Measurements from ENCODE around the gene SLC35E1. TPM values are rescaled to one million over a fixed set of nuclear protein-coding genes. Genes with fewer than 3 reads are reported as not detected.

Gene SLC35E1
- total RNA-seq, 1 experiment from 2014 or later: 28.5 TPM

DNA sequence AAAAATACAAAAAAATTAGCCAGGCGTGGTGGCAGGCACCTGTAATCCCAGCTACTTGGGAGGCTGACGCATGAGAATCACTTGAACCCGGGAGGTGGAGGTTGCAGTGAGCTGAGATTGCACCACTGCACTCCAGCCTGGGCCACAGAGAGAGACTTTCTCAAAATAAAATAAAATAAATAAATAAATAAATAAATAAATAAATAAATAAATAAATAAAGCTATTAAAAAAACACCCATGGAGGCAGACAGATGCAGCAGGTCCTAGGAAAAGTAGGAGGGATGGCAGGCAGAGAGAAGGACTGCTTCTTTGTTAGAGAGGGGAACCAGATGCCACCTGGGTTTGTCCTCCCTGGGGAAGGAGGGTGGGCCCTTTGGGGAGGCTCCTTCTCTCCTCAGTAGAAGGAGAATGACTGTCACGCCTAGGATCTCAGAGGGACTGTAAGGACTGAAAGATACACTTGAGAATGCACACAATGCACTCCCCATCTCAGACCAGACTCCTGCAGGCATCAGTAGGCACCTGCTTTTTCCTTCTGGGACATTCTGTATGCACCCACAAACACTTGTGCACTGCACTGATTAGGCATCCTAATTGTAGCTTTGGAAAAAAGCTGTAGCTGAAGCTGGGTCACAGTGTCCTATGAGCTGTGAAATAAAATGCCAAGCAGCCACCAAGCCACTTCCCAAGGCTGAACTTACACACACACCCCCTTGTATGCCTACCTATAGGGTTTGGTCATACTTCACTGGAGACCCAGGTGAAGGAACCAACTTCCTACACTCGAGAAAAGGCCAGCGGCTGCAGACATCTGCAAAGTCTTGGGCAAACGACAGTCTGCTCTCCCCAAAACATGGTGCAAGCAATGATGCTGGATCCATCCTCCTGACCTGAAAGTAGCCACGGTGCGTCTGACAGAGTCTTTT is 18.9 kb upstream of the SLC35E1 start:
- Mint-ChIP-seq H3K4me3 (no peak overlapping the region), H3K4me1 (peaks cover 47% of the 10 kb centered on the region), H3K36me3 (no peaks in the 10 kb centered on the region), H3K27me3 (ENCODE audit: low read depth) (no peaks in the 10 kb centered on the region), H3K9me3 (no peaks in the 10 kb centered on the region), H3K27ac (no peak overlapping the region; the same call in 1 of the 2 replicates)
- CTCF ChIA-PET: interaction anchor here (0.5 to 1.2 kb wide), 4 partner anchors 28 to 750 kb away, joined by 3 to 4 read pairs (median 4); partner anchors contain the start of gene MED26
- POLR2A ChIA-PET: no interaction called here
- TF ChIP-seq KAT7 (CRISPR knock-in tag; IDR thresholded peaks at IDR 0.05; ENCODE audit: borderline replicate concordance): no peak
- no peak for TF ChIP-seq MXD4 (CRISPR knock-in tag; IDR thresholded peaks at IDR 0.05; ENCODE audit: borderline replicate concordance)
- no peak for TF ChIP-seq TCF7 (CRISPR knock-in tag; IDR thresholded peaks at IDR 0.05; ENCODE audit: low read depth)
- TF ChIP-seq, protein P1, sequence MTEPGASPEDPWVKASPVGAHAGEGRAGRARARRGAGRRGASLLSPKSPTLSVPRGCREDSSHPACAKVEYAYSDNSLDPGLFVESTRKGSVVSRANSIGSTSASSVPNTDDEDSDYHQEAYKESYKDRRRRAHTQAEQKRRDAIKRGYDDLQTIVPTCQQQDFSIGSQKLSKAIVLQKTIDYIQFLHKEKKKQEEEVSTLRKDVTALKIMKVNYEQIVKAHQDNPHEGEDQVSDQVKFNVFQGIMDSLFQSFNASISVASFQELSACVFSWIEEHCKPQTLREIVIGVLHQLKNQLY (CRISPR knock-in tag; IDR thresholded peaks at IDR 0.05): no peak
- TF ChIP-seq, protein P2, sequence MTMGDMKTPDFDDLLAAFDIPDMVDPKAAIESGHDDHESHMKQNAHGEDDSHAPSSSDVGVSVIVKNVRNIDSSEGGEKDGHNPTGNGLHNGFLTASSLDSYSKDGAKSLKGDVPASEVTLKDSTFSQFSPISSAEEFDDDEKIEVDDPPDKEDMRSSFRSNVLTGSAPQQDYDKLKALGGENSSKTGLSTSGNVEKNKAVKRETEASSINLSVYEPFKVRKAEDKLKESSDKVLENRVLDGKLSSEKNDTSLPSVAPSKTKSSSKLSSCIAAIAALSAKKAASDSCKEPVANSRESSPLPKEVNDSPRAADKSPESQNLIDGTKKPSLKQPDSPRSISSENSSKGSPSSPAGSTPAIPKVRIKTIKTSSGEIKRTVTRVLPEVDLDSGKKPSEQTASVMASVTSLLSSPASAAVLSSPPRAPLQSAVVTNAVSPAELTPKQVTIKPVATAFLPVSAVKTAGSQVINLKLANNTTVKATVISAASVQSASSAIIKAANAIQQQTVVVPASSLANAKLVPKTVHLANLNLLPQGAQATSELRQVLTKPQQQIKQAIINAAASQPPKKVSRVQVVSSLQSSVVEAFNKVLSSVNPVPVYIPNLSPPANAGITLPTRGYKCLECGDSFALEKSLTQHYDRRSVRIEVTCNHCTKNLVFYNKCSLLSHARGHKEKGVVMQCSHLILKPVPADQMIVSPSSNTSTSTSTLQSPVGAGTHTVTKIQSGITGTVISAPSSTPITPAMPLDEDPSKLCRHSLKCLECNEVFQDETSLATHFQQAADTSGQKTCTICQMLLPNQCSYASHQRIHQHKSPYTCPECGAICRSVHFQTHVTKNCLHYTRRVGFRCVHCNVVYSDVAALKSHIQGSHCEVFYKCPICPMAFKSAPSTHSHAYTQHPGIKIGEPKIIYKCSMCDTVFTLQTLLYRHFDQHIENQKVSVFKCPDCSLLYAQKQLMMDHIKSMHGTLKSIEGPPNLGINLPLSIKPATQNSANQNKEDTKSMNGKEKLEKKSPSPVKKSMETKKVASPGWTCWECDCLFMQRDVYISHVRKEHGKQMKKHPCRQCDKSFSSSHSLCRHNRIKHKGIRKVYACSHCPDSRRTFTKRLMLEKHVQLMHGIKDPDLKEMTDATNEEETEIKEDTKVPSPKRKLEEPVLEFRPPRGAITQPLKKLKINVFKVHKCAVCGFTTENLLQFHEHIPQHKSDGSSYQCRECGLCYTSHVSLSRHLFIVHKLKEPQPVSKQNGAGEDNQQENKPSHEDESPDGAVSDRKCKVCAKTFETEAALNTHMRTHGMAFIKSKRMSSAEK (CRISPR knock-in tag; IDR thresholded peaks at IDR 0.05; ENCODE audit: borderline replicate concordance): no peak
- TF ChIP-seq ZNF671 (CRISPR knock-in tag; IDR thresholded peaks at IDR 0.05): no peak
- no peak for TF ChIP-seq RORB (CRISPR knock-in tag; IDR thresholded peaks at IDR 0.05)
- TF ChIP-seq, protein P3, sequence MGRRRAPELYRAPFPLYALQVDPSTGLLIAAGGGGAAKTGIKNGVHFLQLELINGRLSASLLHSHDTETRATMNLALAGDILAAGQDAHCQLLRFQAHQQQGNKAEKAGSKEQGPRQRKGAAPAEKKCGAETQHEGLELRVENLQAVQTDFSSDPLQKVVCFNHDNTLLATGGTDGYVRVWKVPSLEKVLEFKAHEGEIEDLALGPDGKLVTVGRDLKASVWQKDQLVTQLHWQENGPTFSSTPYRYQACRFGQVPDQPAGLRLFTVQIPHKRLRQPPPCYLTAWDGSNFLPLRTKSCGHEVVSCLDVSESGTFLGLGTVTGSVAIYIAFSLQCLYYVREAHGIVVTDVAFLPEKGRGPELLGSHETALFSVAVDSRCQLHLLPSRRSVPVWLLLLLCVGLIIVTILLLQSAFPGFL (CRISPR knock-in tag; IDR thresholded peaks at IDR 0.05; ENCODE audit: borderline replicate concordance): no peak
- TF ChIP-seq NR2C2 (CRISPR knock-in tag; IDR thresholded peaks at IDR 0.05): no peak
- TF ChIP-seq, protein P4, sequence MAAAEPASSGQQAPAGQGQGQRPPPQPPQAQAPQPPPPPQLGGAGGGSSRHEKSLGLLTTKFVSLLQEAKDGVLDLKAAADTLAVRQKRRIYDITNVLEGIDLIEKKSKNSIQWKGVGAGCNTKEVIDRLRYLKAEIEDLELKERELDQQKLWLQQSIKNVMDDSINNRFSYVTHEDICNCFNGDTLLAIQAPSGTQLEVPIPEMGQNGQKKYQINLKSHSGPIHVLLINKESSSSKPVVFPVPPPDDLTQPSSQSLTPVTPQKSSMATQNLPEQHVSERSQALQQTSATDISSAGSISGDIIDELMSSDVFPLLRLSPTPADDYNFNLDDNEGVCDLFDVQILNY (CRISPR knock-in tag; IDR thresholded peaks at IDR 0.05): no peak
- TF ChIP-seq, protein P5, sequence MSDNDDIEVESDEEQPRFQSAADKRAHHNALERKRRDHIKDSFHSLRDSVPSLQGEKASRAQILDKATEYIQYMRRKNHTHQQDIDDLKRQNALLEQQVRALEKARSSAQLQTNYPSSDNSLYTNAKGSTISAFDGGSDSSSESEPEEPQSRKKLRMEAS (CRISPR knock-in tag; IDR thresholded peaks at IDR 0.05): no peak
- no peak for TF ChIP-seq NFYB (CRISPR knock-in tag; conservative IDR thresholded peaks at IDR 0.05; ENCODE audit: low read depth)
- no peak for TF ChIP-seq CBFB (CRISPR knock-in tag; IDR thresholded peaks at IDR 0.05; ENCODE audit: low read depth)
- no peak for TF ChIP-seq ESRRA (CRISPR knock-in tag; IDR thresholded peaks at IDR 0.05; ENCODE audit: borderline replicate concordance)
- no peak for TF ChIP-seq SMAD3 (CRISPR knock-in tag; IDR thresholded peaks at IDR 0.05; ENCODE audit: borderline replicate concordance)
- TF ChIP-seq, protein P6, sequence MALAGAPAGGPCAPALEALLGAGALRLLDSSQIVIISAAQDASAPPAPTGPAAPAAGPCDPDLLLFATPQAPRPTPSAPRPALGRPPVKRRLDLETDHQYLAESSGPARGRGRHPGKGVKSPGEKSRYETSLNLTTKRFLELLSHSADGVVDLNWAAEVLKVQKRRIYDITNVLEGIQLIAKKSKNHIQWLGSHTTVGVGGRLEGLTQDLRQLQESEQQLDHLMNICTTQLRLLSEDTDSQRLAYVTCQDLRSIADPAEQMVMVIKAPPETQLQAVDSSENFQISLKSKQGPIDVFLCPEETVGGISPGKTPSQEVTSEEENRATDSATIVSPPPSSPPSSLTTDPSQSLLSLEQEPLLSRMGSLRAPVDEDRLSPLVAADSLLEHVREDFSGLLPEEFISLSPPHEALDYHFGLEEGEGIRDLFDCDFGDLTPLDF (CRISPR knock-in tag; IDR thresholded peaks at IDR 0.05): no peak
- TF ChIP-seq, protein P7, sequence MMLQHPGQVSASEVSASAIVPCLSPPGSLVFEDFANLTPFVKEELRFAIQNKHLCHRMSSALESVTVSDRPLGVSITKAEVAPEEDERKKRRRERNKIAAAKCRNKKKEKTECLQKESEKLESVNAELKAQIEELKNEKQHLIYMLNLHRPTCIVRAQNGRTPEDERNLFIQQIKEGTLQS (CRISPR knock-in tag; conservative IDR thresholded peaks at IDR 0.05): no peak
- TF ChIP-seq HMGA2 (CRISPR knock-in tag; IDR thresholded peaks at IDR 0.05): no peak
- DNase-seq (ENCODE audit: low spot score) (no peak), ATAC-seq (no peak)
